ENCODE measurements around the gene KLF2.
A peak's percentile ranks its signal among the peaks of the same experiment; 100 is the strongest.
"Not testable (repeated sequence)": the region's sequence is repeated elsewhere in the genome, so short reads cannot be mapped to it uniquely, and the experiment has no call there.

The KLF2 gene

DNA sequence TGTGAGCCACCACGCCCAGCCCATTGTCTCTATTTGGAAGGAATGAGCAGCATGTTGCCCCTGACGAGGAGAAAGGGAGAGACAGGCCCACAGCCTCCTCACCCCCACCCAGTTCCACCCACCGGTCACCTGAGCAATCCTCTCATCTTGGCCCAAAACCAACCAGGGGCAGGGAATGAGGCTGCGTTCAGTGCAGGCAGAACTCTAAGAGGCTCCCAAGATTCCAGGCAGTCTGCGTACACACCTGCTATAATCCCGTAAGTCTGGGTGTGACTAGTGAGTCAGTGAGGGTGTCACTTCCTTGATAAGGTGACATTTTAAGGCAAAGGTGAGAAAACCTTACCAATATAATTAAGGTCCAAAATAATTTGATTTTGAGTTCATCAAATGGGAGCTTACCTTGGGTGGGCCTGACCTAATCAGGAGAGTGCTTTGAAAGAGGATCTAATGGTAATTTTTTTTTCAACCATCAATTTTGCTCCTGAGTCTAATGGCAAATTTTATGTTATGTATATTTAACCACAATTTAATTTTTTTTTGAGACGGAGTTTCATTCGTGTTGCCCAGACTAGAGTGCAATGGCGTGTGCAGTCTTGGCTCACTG is 26.9 kb upstream of the KLF2 start:
- H3K4me3 Mint-ChIP-seq, result no peak overlapping the region
- H3K4me1 Mint-ChIP-seq, result no peaks in the 10 kb centered on the region
- CTCF ChIA-PET, result no interaction called here
- DNase-seq, result no peak
- H3K36me3 Mint-ChIP-seq, result no peaks in the 10 kb centered on the region
- H3K27ac Mint-ChIP-seq, result no peak overlapping the region
- H3K9me3 Mint-ChIP-seq, result no peaks in the 10 kb centered on the region
- peaks cover 46% of the 10 kb centered on the region for H3K27me3 Mint-ChIP-seq

DNA sequence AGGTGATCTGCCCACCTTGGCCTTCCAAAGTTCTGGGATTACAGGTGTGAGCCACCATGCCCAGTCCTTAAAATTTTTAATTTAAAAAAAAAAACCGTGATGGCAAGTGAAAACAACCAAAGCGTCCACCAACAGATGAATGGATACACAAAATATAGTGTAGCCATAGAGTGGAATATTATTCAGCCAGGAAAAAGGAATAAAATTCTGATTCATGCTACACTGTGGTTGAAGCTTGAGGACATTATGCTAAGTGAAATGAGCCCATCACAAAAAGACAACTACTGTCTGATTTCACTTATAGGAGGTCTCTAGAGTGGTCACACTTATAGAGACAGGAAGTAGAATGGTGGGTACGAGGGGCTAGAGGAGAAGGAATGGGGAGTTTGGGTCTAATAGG is 26.3 kb upstream of the KLF2 start:
- no peak for DNase-seq
- Mint-ChIP-seq H3K4me1 (no peaks in the 10 kb centered on the region), H3K36me3 (no peaks in the 10 kb centered on the region), H3K4me3 (no peak overlapping the region), H3K9me3 (no peaks in the 10 kb centered on the region), H3K27ac (no peak overlapping the region), H3K27me3 (peaks cover 39% of the 10 kb centered on the region)
- CTCF ChIA-PET, result no interaction called here

DNA sequence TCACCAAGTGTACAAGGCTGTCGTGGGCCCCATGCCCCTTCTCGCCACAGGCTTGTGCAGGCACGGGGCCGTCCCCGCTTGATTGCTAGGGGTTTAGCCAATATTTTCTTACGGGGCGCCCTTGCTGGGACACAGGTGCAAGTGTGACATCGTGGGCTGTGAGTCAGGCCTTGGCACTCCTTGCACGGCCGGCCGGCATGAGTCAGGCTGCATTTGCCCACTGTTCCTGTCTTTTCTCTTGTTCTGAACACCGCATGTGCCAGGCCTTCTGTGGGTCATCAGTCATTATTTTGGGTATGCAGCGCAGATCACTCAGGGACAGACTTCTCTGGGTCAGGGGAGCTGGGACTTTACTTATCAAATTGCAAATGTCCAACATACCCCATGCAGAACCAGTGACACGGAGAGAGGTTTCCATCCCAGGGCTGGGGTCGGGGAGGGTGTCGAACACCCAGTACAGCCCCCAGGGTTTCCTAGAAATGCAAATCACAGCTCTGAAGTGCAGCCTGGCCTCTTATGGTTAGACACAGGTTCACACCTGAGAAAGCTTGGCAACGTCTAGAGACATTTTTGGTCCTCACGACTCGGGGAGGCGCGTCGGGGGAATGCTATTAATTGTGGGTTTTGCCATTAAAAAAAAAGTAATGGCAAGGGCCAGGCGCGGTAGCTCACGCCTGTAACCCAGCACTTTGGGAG is 22.5 kb upstream of the KLF2 start:
- no peak for DNase-seq
- Mint-ChIP-seq H3K9me3 (no peaks in the 10 kb centered on the region), H3K4me3 (no peak overlapping the region), H3K4me1 (no peaks in the 10 kb centered on the region), H3K27me3 (peaks cover 23% of the 10 kb centered on the region), H3K27ac (no peak overlapping the region), H3K36me3 (no peaks in the 10 kb centered on the region)
- CTCF ChIA-PET, result no interaction called here

DNA sequence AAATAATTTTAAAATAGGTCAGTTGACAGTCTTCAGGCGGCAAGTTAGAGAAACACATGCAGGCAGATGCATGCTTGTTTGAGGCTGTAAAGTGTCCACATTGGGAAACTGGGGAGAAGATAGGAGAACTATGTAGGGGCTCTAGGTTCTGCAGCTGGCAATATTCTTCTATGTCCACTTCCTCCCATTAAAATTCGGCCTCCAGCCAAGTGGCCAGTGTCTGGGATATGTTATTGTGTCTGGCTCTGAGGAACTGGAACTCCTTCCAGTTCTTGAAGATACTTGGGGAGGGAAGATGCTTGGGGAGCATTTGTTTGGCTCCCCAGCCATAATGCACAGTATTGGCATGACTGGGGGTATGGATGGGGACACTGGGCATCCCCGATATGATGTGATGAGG is 20.9 kb upstream of the KLF2 start:
- CTCF ChIA-PET, result no interaction called here
- Mint-ChIP-seq H3K9me3 (no peaks in the 10 kb centered on the region), H3K36me3 (no peaks in the 10 kb centered on the region), H3K27me3 (peaks cover 29% of the 10 kb centered on the region), H3K4me3 (no peak overlapping the region), H3K4me1 (no peaks in the 10 kb centered on the region), H3K27ac (no peak overlapping the region)
- no peak for DNase-seq

DNA sequence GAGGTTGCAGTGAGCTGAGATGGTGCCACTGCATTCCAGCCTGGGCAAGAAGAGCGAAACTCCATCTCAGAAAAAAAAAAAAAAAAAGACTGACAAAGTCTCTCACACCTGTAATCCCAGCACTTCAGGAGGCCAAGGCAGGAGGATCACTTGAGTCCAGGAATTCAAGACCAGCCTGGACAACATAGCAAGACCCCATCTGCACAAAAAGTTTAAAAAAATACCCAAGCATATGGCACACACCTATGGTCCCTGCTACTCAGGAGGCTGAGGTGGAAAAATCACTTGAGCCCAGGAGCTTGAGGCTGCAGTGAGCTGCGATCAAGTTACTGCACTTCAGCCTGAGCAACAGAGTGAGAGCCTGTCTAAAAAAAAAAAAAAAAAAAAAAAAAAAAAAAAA is 20.1 kb upstream of the KLF2 start:
- H3K9me3 Mint-ChIP-seq, H3K27ac Mint-ChIP-seq, DNase-seq, H3K4me1 Mint-ChIP-seq, H3K4me3 Mint-ChIP-seq, H3K36me3 Mint-ChIP-seq, CTCF ChIA-PET: not testable (repeated sequence)
- H3K27me3 Mint-ChIP-seq, result peaks cover 31% of the 10 kb centered on the region

DNA sequence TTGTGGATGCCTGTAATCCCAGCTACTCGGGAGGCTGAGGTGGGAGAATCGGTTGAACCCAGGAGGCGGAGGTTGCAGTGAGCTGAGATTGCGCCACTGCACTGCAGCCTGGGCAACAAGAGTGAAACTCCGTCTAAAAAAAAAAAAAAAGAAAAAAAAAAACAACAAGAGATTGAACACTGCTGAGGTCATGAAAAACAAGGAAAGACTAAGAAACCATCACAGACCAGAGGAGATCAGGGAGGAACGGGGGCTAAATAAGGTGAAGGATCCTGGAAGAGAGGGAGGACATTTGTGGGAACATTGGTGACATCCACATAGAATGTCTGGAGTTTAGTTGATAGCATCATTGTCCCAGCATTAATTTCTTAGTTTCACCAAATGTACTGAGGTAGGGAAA is 19.6 kb upstream of the KLF2 start:
- DNase-seq, H3K27ac Mint-ChIP-seq, H3K4me1 Mint-ChIP-seq, H3K9me3 Mint-ChIP-seq, H3K4me3 Mint-ChIP-seq, CTCF ChIA-PET, H3K36me3 Mint-ChIP-seq: not testable (repeated sequence)
- peaks cover 35% of the 10 kb centered on the region for H3K27me3 Mint-ChIP-seq

DNA sequence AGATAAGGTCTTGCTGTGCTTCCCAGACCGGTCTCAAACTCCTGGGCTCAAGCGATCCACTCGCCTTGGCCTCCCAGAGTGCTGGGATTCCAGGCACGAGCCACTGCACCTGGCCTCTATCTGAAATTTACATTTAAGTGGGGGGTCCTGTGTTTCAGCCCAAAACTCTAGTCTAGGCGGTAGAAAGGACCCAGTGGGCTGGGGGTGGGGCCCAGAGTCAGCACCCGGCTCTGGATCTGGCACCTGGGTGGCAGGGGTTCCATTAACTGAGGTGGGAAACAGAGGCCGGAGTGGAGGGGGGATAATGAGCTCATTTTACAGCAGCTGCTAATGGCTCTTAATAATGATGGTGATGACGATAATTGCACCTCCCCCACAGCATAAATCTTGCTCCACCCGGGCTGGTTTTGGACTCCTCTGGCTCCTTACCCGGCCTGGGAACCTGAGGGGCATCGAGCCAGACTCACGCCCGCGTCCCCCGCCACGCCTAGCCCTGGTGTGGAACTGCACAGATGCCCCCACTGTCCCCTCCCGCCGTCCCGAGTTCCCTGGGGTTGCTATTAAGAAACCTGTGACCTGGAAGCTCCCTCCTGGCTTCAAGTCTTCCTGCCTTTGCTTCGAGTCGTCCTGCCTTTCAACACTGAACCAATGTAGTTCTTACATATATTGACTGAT is 17.8 kb upstream of the KLF2 start:
- no peak overlapping the region for H3K27ac Mint-ChIP-seq
- no peaks in the 10 kb centered on the region for H3K36me3 Mint-ChIP-seq
- DNase-seq, result no peak
- no peaks in the 10 kb centered on the region for H3K9me3 Mint-ChIP-seq
- H3K27me3 Mint-ChIP-seq, result peaks cover 41% of the 10 kb centered on the region
- no peaks in the 10 kb centered on the region for H3K4me1 Mint-ChIP-seq
- no peak overlapping the region for H3K4me3 Mint-ChIP-seq
- CTCF ChIA-PET, result no interaction called here

DNA sequence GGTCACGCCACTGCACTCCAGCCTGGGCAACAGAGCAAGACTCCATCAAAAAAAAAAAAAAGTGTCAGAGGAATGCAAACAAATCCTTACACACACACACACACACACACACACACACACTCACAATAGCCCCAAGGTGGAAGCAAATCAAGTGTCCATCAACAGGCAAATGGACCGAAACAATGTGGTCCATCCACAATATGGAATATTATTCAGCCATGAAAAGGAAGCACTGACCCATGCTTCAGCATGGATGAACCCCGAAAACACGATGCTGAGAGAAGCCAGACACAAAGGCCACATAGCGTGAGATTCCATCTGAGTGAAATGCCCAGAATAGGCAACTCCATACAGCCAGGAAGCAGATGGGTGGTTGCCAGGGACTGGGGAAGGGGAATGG is 16.5 kb upstream of the KLF2 start:
- DNase-seq, result no peak
- CTCF ChIA-PET, result no interaction called here
- Mint-ChIP-seq H3K27ac (no peak overlapping the region), H3K36me3 (peaks cover 2% of the 10 kb centered on the region), H3K4me3 (no peak overlapping the region), H3K27me3 (peaks cover 52% of the 10 kb centered on the region), H3K4me1 (no peaks in the 10 kb centered on the region), H3K9me3 (no peaks in the 10 kb centered on the region)

DNA sequence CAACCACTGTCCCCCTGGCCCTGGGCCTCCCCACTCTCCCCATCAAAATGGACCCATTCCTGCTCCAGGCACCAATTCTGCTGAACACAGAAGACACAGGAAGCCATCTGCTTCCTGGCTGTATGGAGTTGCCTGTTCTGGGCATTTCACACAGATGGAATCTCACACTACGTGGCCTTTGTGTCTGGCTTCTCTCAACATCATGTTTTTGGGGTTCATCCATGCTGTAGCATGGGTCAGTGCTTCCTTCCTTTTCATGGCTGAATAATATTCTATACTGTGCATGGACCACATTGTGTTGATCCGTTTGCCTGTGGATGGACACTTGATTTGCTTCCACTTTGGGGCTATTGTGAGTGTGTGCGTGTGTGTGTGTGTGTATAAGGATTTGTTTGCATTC is 15.0 kb upstream of the KLF2 start:
- DNase-seq, result no peak
- Mint-ChIP-seq H3K27ac (no peak overlapping the region), H3K27me3 (peaks cover 45% of the 10 kb centered on the region), H3K4me3 (no peak overlapping the region), H3K4me1 (no peaks in the 10 kb centered on the region), H3K9me3 (no peaks in the 10 kb centered on the region), H3K36me3 (peaks cover 2% of the 10 kb centered on the region)
- CTCF ChIA-PET, result no interaction called here

DNA sequence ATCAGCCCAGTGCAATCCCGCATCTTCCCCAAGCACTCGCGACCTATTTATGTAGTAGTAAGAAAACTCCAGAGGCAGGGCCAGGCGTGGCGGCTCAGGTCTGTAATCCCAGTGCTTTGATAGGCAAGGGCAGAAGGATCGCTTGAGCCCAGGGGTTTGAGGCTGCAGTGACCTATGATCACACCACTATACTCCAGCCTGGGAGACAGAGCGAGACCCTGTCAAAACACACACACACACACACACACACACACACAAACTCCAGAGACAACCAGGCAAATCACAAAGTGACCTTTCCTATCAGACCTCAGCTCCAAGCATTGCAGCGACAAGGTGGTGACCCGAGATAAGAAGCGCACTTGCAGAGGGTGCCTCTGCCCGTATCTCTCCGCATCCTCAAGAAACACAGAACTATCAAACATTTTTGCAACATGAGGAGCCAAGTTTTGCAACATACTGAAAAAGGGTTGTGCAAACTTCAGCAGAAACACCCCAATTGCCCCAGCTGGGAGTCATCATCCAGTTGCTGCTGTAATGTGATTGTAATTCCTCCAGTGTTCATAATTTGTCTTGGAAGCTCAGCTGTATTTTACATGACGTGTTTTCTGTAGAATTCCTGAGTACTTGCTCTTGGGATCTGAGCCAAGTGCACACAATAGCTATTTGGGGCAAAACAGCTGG is 8.7 kb upstream of the KLF2 start:
- no peak for DNase-seq
- Mint-ChIP-seq H3K9me3 (no peaks in the 10 kb centered on the region), H3K4me3 (no peak overlapping the region), H3K27me3 (peaks cover 64% of the 10 kb centered on the region), H3K27ac (no peak overlapping the region), H3K36me3 (peaks cover 12% of the 10 kb centered on the region), H3K4me1 (peaks cover 13% of the 10 kb centered on the region)
- CTCF ChIA-PET, result interaction anchor here (0.9 to 1.7 kb wide), 2 partner anchors 68 to 70 kb away, joined by 3 read pairs; no protein-coding TSS in a partner anchor

DNA sequence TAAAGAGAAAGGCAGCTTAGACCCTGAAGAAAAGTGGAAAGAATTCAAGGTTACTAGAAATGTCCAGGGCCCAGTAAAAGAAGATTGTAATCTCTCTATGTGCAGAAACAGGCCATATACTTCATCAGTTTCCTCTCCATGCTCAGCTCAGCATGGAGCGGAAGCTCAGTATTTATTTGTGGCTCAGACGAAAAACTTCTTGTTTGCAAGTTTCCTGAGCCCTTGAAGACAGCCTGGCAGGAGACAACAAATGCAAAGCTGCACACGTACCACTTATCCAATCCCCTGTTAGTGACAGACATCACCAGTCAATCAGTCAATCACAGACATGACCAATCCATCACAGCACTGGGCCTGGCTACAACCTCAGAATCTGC is 8.1 kb upstream of the KLF2 start:
- Mint-ChIP-seq H3K4me1 (peaks cover 15% of the 10 kb centered on the region), H3K27me3 (peaks cover 64% of the 10 kb centered on the region), H3K36me3 (peaks cover 13% of the 10 kb centered on the region), H3K27ac (peak overlapping the region; percentile 4), H3K9me3 (no peaks in the 10 kb centered on the region), H3K4me3 (no peak overlapping the region)
- CTCF ChIA-PET, result interaction anchor here (0.9 to 1.7 kb wide), 2 partner anchors 68 to 70 kb away, joined by 3 read pairs; no protein-coding TSS in a partner anchor
- DNase-seq, result no peak

DNA sequence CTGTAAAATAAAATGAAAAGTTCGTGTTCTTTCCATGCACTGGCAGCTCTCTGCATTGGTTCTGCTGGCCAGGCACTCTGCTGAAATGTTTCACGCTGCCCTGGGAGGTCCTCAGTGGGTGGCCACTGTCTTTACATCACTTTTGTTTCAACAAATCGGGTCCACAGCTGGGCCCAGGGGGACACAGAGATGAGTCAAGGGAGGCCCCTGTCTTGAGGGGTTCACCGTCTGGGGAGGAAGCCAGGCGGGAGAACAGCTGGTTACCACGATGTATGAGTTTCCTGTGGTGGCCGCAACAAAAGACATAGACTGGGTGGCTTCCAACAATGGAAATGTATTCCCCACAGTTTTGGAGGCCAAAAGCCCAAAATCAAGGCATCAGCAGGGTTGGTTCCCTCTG is 5.1 kb upstream of the KLF2 start:
- peak; percentile 55 for DNase-seq
- peaks cover 37% of the 10 kb centered on the region for H3K4me1 Mint-ChIP-seq
- peaks cover 77% of the 10 kb centered on the region for H3K27me3 Mint-ChIP-seq
- peaks cover 15% of the 10 kb centered on the region for H3K36me3 Mint-ChIP-seq
- H3K9me3 Mint-ChIP-seq, result no peaks in the 10 kb centered on the region
- CTCF ChIA-PET, result interaction anchor here (1.1 to 1.4 kb wide), 2 partner anchors 57 to 74 kb away, joined by 4 read pairs; no protein-coding TSS in a partner anchor
- H3K4me3 Mint-ChIP-seq, result no peak overlapping the region
- no peak overlapping the region for H3K27ac Mint-ChIP-seq

DNA sequence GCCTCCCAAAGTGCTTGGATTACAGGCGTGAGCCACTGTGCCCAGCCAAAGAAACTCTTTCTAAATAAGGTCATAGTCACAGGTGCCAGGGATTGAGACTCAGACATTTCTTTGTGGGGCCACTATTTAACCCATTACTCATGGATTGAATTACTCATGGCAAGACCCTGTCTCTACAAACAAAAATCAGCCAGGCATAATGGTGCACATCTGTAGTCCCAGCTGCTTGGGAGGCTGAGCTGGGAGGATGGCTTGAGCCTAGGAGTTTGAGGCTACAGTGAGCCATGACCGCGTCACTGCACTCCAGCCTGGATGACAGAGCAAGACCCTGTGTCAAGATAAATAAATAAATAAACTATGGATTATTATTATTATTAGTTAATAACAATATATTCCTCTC is 3.6 kb upstream of the KLF2 start:
- Mint-ChIP-seq H3K9me3 (no peaks in the 10 kb centered on the region), H3K27ac (no peak overlapping the region), H3K4me1 (peaks cover 37% of the 10 kb centered on the region), H3K27me3 (peaks cover 76% of the 10 kb centered on the region), H3K4me3 (no peak overlapping the region), H3K36me3 (peaks cover 19% of the 10 kb centered on the region)
- DNase-seq, result no peak
- CTCF ChIA-PET, result interaction anchor here (1.1 kb wide), 1 partner anchor 62 kb away, joined by 3 read pairs; no protein-coding TSS in a partner anchor

DNA sequence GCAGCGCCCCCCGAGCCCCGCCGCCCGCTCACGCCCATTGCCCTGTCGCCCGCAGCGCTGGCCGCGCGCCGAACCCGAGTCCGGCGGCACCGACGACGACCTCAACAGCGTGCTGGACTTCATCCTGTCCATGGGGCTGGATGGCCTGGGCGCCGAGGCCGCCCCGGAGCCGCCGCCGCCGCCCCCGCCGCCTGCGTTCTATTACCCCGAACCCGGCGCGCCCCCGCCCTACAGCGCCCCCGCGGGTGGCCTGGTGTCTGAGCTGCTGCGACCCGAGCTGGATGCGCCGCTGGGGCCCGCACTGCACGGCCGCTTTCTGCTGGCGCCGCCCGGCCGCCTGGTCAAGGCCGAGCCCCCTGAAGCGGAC is 518 bp downstream of the KLF2 start:
- Mint-ChIP-seq H3K27me3 (peaks cover 64% of the 10 kb centered on the region), H3K27ac (peak overlapping the region; percentile 82), H3K4me1 (peaks cover 46% of the 10 kb centered on the region), H3K9me3 (peaks cover 2% of the 10 kb centered on the region), H3K36me3 (peaks cover 50% of the 10 kb centered on the region), H3K4me3 (peak overlapping the region; percentile 76)
- DNase-seq, result peak; percentile 74
- CTCF ChIA-PET, result interaction anchor here (1.3 kb wide), 1 partner anchor 51 kb away, joined by 3 read pairs; no protein-coding TSS in a partner anchor

Data from activated naive CD4-positive, alpha-beta T cell treated with anti-CD3 and anti-CD28 coated beads, Interleukin-2, amount 10 ng/mL, durations not matched to agents 7 days and 5 days (primary cell).